NK-92 (cell line): ENCODE data around the gene WSCD2.

ENCODE experiments used
- DNase-seq: peaks from one replicate; lab custom pipeline; 2025; ENCODE audit not compliant: unreplicated experiment; lab: John Stamatoyannopoulos, UW

WSCD2 gene

DNA sequence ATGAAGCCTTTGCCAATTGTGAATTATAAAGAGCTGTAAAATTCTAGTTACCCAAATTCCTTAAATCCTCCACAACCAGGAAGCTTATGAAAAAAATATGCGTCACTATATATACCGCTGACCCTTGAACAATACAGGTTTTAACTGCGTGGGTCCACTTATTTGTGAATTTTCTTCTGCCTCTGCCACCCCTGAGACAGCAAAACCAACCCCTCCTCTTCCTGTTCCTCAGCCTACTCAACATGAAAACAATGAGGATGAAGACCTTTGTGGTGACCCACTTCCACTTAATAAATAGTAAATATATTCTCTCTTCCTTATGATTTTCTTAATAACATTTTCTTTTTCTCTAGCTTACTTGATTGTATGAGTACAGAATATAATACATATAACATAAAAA is 167.9 kb downstream of the WSCD2 start:
- no peak for DNase-seq

DNA sequence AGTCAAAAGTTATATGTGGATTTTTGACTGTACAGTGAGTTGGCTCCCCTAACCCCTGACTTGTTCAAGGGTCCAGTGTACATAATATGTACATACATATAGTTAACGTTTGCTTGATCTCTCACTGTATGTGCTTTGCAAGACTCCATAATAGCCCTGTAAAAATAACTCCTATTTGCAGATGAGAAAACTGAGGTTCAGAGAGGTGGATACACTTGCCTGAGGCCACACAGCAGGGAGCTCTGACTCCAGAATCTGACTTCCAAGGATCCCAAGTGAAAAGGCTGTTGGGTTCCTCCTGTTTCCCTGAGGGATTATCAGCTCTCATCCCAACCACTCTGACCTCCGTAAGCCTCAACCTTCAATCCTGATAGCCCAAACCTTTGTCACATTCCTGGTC is 168.3 kb downstream of the WSCD2 start:
- no peak for DNase-seq

DNA sequence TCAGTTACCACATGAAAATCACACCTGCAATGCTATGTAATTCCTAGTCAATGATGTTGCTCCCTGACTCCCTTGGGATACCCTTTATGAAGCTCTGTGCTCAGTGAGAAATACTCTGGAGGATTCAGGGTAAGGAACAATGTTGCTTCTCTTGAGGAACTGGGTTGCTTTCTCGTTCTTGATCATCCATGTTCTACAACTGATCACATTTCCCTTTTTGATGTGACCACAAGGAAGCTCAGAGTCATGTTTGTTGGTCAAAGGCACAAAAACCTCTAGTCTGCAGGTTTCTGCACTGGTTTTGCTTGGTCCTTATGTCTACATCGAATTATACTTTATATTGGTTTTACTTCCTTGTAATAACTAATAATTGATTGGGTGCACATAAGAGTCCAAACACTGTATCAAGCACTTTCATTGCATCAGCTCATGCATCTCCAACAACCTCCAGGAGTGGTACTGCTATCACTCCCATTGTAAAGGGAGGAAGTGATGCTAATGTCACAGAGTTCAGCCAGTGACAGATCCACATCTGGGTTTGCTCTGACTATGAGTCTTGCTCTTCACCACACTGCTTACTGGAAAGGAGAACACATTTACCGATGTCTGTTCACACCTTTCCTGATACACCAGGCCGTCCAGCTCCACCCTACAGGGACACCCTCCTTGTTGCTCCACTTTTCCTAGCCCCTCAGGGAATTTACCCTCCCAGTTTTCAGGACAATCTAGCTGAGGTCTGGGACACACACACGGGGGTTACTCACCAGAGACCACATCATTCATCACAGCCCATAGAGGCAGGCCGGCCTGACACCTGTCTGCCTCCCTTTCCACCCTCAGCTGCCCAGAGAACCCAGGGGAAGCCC is 169.0 kb downstream of the WSCD2 start:
- no peak for DNase-seq

DNA sequence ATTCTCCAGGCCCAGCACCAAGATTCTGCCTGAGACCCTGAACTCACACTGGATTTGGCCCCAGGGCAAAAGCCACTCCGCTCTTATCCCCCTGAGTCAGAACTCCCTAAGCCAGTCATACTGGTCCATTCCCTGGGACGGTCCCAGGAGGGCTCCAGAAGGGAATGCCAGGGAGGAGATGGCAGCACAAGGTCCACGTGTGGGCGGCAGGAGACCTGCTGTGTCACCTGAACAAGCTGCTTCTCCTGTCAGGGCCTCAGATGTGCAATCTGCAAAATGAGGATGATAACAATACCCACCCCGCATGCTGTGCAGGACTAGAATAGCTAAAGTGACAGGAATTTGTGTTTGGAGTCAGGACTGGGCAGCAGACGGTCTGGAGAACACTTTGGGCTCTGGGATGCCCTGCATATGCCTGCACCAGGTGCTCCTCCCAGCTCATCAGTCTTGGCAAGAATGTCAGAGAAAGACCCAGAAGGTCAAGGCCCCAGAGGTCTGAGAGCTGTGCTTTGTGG is 169.7 kb downstream of the WSCD2 start:
- no peak for DNase-seq

DNA sequence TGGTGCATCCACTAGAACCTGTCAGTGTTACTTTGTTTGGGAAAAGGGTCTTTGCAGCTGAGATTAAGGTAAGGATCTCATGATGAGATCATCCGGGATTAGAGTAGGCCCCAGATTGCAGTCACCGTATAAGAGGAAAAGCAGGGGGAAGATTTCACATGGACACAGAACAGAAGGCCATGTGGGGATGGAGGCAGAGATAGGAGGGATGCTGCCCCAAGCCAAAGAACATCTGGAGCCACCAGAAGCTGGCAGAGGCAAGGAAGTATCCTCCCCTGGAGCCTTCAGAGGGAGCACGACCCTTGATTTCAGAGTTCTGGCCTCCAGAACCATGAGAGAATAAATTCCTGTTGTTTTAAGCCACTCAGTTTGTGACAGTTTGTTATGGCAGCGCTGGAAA is 170.4 kb downstream of the WSCD2 start:
- DNase-seq, result no peak
